Muscle of arm (tissue), 12 donors: ENCODE results near the gene DDX28. TPM values are rescaled to one million over a fixed set of nuclear protein-coding genes. Genes with fewer than 3 reads are reported as not detected.
"Not testable (repeated sequence)": the region's sequence is repeated elsewhere in the genome, so short reads cannot be mapped to it uniquely, and the experiment has no call there.

Experiments used
- DNase-seq: peaks from one replicate; pipeline ENCODE4 v3.0.0-alpha.2; 2013
- polyA plus RNA-seq, 12 donors: library from polyadenylated mRNA; unstranded; fragments of 120-200 nt; gene quantifications; one replicate each; pipeline ENCODE4 v1.2.1, GENCODE V29; 2013; ENCODE audit not compliant: insufficient read length in 12 of 12

The DDX28 gene
- polyA plus RNA-seq, 12 donors: 3.7 to 6.5 (median 5.3) TPM; not detected in 2

GRCh38 chr16:67998779-67999688, 24.0 kb downstream of the DDX28 start, which contains the start of gene DPEP2:
DPEP2 (minus strand) TSS chr16:67999484; CDS start chr16:67993212, 6,272 bp downstream.
- not testable (repeated sequence) for DNase-seq

- not testable (repeated sequence) for DNase-seq
These were observed 24.7 kb downstream of the DDX28 start for GRCh38 chr16:67998231-67998778.

GRCh38 chr16:67996666-67997065, 26.4 kb downstream of the DDX28 start:
- no peak for DNase-seq

- DNase-seq: no peak
These were observed 27.6 kb downstream of the DDX28 start for GRCh38 chr16:67995423-67995822.

- not testable (repeated sequence) for DNase-seq
These were observed 29.0 kb downstream of the DDX28 start for GRCh38 chr16:67994040-67994408.

- DNase-seq: peak; percentile 66
These were observed 29.6 kb downstream of the DDX28 start for GRCh38 chr16:67993207-67994039.

GRCh38 chr16:67992661-67993206, 30.3 kb downstream of the DDX28 start:
- no peak for DNase-seq

GRCh38 chr16:67990018-67990386, 33.0 kb downstream of the DDX28 start:
- DNase-seq: no peak

- no peak for DNase-seq
These were observed 33.6 kb downstream of the DDX28 start for GRCh38 chr16:67989322-67990017.

GRCh38 chr16:67988675-67989074, 34.4 kb downstream of the DDX28 start:
- DNase-seq: no peak

- no peak for DNase-seq
These were observed 35.4 kb downstream of the DDX28 start for GRCh38 chr16:67987460-67988160.

GRCh38 chr16:67986949-67987348, 36.1 kb downstream of the DDX28 start:
- DNase-seq: no peak

GRCh38 chr16:67982011-67982696, 40.9 kb downstream of the DDX28 start:
- no peak for DNase-seq

GRCh38 chr16:67979955-67980678, 42.9 kb downstream of the DDX28 start, which contains the start of gene DPEP3:
DPEP3 (minus strand) TSS chr16:67980499; CDS start chr16:67980380, 119 bp downstream.
- no peak for DNase-seq

GRCh38 chr16:67977469-67978227, 45.4 kb downstream of the DDX28 start:
- DNase-seq: no peak

- no peak for DNase-seq
These were observed 46.0 kb downstream of the DDX28 start for GRCh38 chr16:67977005-67977404.

GRCh38 chr16:67976205-67976604, 46.8 kb downstream of the DDX28 start:
- no peak for DNase-seq

GRCh38 chr16:67975321-67976105, 47.5 kb downstream of the DDX28 start:
- no peak for DNase-seq
